Kidney (tissue), 14 donors: Measurements from ENCODE around the gene TMEM161A. TPM values are rescaled to one million over a fixed set of nuclear protein-coding genes. Genes with fewer than 3 reads are reported as not detected.
"Not testable (repeated sequence)": the region's sequence is repeated elsewhere in the genome, so short reads cannot be mapped to it uniquely, and the experiment has no call there.

ENCODE experiments used
- DNase-seq, 5 donors: peaks; one replicate each; pipeline ENCODE4 v3.0.0-alpha.2; 2013 to 2020
- FAIRE-seq: peaks from 2 replicates; lab custom pipeline; 2012; peaks lifted over from hg19 to GRCh38; lab: Jason Lieb, UNC
- H3K27ac ChIP-seq, 2 donors: one replicate each; pipeline ENCODE4 v1.7.0; 2013; ENCODE audit warnings: low read depth in 2 of 2, low read length in 2 of 2, inconsistent platforms in 1 of 2
- H3K27me3 ChIP-seq: one replicate; pipeline ENCODE4 v1.7.1; 2013; ENCODE audit warnings: low read length, inconsistent platforms; ENCODE audit not compliant: control insufficient read depth, insufficient read depth
- H3K36me3 ChIP-seq, 3 donors: one replicate each; pipeline versions ENCODE4 v1.7.0 to v1.7.1; 2013; ENCODE audit warnings: low read length in 3 of 3, control low read depth in 1 of 3, inconsistent platforms in 1 of 3; ENCODE audit not compliant: insufficient read depth in 3 of 3, control insufficient read depth in 2 of 3
- H3K4me1 ChIP-seq, 3 donors: one replicate each; pipeline versions ENCODE4 v1.7.0 to v1.7.1; 2013; ENCODE audit warnings: low read length in 3 of 3, inconsistent platforms in 1 of 3, low read depth in 1 of 3; ENCODE audit not compliant: control insufficient read depth in 2 of 3, insufficient read depth in 2 of 3
- H3K4me3 ChIP-seq, 3 donors: one replicate each; pipeline versions ENCODE4 v1.7.0 to v1.8.1; 2013; ENCODE audit warnings: low read length in 3 of 3, control low read depth in 1 of 3, inconsistent platforms in 1 of 3
- H3K9ac ChIP-seq, 3 donors: one replicate each; pipeline versions ENCODE4 v1.7.0 to v1.7.1; 2013; ENCODE audit warnings: low read length in 3 of 3, control low read depth in 1 of 3, inconsistent platforms in 1 of 3
- H3K9me3 ChIP-seq, 3 donors: one replicate each; pipeline versions ENCODE4 v1.7.0 to v1.7.1; 2013; ENCODE audit warnings: low read length in 3 of 3, control low read depth in 1 of 3, inconsistent platforms in 1 of 3; ENCODE audit not compliant: control insufficient read depth in 2 of 3, insufficient read depth in 1 of 3
- intact Hi-C: fragments of 100-400 bp; cut with DNase I; formaldehyde crosslinking; loops from one replicate; pipeline ENCODE4 v1.11.1; 2022
- polyA plus RNA-seq: library from polyadenylated mRNA; stranded (reverse); fragments of 350-450 nt; fragmentation: Illumina TruSeq; extraction: RNeasy Lipid Tissue Mini Kit (QIAGEN cat#74804); gene quantifications from one replicate; pipeline ENCODE4 v1.2.3, GENCODE V29; 2014; ENCODE audit warnings: low read depth, low replicate concordance; ENCODE audit not compliant: insufficient read depth
- total RNA-seq: library from RNA; stranded (reverse); fragmentation: NEBNext Ultra II Directional; extraction: Animal tissue kit (Norgen Biotek cat#: 25700); gene quantifications from one replicate; pipeline ENCODE4 v1.2.1, GENCODE V29; 2021
- TF ChIP-seq, protein P1 (sequence below): IDR thresholded peaks from 3 replicates; pipeline ENCODE4 v1.5.1; 2012; ENCODE audit warnings: mild to moderate bottlenecking, moderate library complexity, borderline replicate concordance; ENCODE audit not compliant: insufficient read depth; ENCODE audit errors: extremely low read depth
- donor health status: control.
- donor health status: control.
- donor health status: control.
- donor health status: control.
- donor health status: control.
- donor health status: DM: yes; HTN: yes; CAD: no.
- donor health status: Normal renal cell carcinoma (clear cell type).

Gene TMEM161A
- total and polyA plus RNA-seq, 2 donors from 2014 or later: 23.9 to 37.1 TPM

DNA sequence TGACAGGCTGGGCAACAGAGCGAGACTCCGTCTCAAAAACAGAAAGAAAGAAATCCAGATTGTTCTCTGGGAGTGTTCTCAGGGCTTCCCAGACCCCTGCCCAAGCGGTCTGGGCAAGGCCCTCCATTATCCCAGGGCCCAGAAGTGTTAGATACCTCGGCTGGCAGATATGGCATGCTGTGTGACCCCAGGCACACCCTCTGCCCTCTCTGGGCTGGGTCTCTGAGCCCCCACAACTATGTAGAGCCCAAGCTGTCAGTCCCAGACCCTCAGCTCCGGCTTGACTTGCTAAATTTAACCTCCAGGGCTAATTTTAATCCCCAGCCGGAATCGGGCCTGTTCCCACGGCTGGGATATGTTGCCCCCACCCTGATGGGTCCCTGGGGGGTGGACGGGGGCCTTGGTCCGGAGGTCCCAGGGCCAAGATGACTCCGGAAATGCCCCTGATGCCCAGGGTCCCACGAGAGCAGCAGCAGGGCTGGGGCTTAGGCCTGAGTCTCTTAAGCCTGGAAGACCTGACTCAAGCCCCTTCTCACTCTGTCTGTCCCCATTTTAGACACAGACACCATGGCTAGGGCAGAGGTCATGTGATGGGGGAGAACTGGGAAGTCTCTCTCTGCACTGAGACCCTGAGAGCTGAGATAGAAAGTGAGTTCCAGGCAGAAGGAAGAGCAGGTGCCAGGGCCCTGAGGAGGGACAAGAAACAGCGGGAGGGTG lies 14.5 kb upstream of the TMEM161A start:
- Histone ChIP-seq H3K4me3 (no peak overlapping the region), H3K27me3 (no peaks in the 10 kb centered on the region), H3K9ac (no peak overlapping the region), H3K27ac (no peak overlapping the region), H3K4me1 (no peaks in the 10 kb centered on the region), H3K9me3 (peaks cover 0 to 2% (median 0%) of the 10 kb centered on the region in 3 donors), H3K36me3 (no peaks in the 10 kb centered on the region)
- TF ChIP-seq, protein P1, sequence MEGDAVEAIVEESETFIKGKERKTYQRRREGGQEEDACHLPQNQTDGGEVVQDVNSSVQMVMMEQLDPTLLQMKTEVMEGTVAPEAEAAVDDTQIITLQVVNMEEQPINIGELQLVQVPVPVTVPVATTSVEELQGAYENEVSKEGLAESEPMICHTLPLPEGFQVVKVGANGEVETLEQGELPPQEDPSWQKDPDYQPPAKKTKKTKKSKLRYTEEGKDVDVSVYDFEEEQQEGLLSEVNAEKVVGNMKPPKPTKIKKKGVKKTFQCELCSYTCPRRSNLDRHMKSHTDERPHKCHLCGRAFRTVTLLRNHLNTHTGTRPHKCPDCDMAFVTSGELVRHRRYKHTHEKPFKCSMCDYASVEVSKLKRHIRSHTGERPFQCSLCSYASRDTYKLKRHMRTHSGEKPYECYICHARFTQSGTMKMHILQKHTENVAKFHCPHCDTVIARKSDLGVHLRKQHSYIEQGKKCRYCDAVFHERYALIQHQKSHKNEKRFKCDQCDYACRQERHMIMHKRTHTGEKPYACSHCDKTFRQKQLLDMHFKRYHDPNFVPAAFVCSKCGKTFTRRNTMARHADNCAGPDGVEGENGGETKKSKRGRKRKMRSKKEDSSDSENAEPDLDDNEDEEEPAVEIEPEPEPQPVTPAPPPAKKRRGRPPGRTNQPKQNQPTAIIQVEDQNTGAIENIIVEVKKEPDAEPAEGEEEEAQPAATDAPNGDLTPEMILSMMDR: no peak
- DNase-seq: no peak
- FAIRE-seq: no peak
- intact Hi-C loops: no loop called here

DNA sequence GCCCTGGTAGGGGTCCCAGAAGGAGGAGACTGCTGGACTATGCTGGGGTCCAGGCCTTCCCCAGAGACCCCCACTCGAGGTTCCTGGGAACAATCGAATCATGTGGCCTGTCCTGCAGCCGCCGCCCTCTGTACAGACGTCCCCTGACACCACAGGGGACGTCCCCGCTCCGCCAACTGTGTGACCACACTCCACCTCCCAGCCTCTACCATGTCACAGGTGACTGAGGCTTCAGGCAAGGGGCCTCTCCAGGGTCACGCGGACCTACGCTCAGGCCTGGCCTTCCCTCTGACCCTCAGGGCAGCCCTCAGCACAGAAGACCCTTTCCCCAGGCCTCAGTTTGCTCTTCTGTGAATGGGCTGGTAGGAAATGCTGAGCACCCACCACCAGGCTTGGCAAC lies 13.1 kb upstream of the TMEM161A start:
- Histone ChIP-seq H3K36me3 (no peaks in the 10 kb centered on the region), H3K27me3 (no peaks in the 10 kb centered on the region), H3K4me3 (no peak overlapping the region), H3K27ac (no peak overlapping the region), H3K4me1 (no peaks in the 10 kb centered on the region), H3K9ac (no peak overlapping the region), H3K9me3 (peaks cover 0 to 2% (median 0%) of the 10 kb centered on the region in 3 donors)
- TF ChIP-seq, protein P1: no peak
- intact Hi-C loops: no loop called here
- no peak for FAIRE-seq
- DNase-seq: no peak

DNA sequence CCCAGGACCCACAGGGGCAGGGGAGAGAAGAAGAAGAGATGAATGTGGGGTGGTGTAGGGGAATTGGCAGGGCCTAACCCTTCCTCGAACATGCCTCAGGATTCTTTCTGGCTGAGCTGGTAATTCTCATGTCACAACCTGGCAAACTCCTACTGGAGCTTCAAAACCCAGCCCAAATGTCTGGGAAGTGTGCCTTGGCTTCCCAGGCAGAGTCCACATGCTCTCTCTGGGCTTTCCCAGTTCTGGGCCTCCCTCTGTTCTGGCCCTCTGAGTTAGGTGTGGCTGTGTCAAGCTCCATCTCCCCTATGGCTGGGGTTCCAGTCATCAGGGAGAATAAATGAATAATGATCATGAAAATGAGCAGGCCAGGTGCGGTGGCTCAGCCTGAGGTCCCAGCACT lies 11.2 kb upstream of the TMEM161A start:
- Histone ChIP-seq H3K27me3 (no peaks in the 10 kb centered on the region), H3K4me1 (no peaks in the 10 kb centered on the region), H3K27ac (no peak overlapping the region), H3K4me3 (no peak overlapping the region), H3K36me3 (no peaks in the 10 kb centered on the region), H3K9me3 (no peaks in the 10 kb centered on the region), H3K9ac (no peak overlapping the region)
- DNase-seq (no peak), FAIRE-seq (no peak)
- intact Hi-C loops: no loop called here
- TF ChIP-seq, protein P1: no peak

DNA sequence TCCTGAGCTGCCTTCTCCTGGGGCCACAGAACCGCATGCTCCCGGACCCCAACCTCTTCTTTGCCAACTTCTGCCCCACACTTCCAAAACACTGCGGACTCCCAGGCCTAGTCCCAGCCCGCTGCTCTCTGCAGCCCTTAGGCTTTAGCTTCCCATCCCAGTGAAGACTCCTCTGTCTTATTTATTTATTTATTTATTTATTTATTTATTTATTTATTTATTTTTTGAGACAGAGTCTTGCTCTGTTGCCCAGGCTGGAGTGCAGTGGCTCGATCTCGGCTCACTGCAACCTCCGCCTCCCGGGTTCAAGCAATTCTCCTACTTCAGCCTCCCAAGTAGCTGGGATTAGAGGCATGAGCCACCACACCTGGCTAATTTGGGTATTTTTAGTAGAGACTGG lies 10.2 kb upstream of the TMEM161A start:
- H3K9me3 ChIP-seq, H3K4me1 ChIP-seq, DNase-seq, H3K27me3 ChIP-seq, H3K4me3 ChIP-seq, H3K9ac ChIP-seq, H3K36me3 ChIP-seq, FAIRE-seq, intact Hi-C loops, H3K27ac ChIP-seq: not testable (repeated sequence)
